ENCODE results near the gene HBA2. TPM values are rescaled to one million over a fixed set of nuclear protein-coding genes. Genes with fewer than 3 reads are reported as not detected.

Gene HBA2
- total and polyA plus RNA-seq, 2 of the 4 experiments (the other 2 are of a cell fraction): not detected

- Histone ChIP-seq H3K4me1 (ENCODE audit: control insufficient read depth, insufficient read depth, low read length) (no peaks in the 10 kb centered on the region; the same call in 1 of the 2 replicates), H2AK5ac (ENCODE audit: low read depth, low read length) (no peak within 1 kb of the TSS), H2AFZ (replicated peaks; ENCODE audit: low read length, poor library complexity) (peak within 1 kb of the TSS; percentile 51), H2BK15ac (ENCODE audit: low read depth, low read length) (no peak within 1 kb of the TSS), H3K4me3 (ENCODE audit: insufficient read depth, low read depth, low read length) (no peak within 1 kb of the TSS), H3K23ac (ENCODE audit: low read depth, low read length) (no peak within 1 kb of the TSS), H3K4ac (ENCODE audit: low read depth, low read length) (no peak within 1 kb of the TSS), H3K18ac (ENCODE audit: low read depth, low read length) (no peak within 1 kb of the TSS), H3K9me3 (ENCODE audit: control insufficient read depth, insufficient read depth, low read length) (no peaks in the 10 kb centered on the region; the same call in none of the 2 replicates), H2BK20ac (ENCODE audit: low read depth, low read length) (no peak within 1 kb of the TSS), H3K9ac (ENCODE audit: low read depth, low read length) (no peak within 1 kb of the TSS), H3K27me3 (ENCODE audit: control insufficient read depth, insufficient read depth, low read length) (peaks cover 60% of the 10 kb centered on the region), H3K4me2 (ENCODE audit: low read depth, low read length) (peak within 1 kb of the TSS; percentile 67), H3K14ac (replicated peaks; ENCODE audit: low read depth, low read length) (no peak within 1 kb of the TSS), H4K20me1 (ENCODE audit: insufficient read depth, low read length) (peaks cover 5% of the 10 kb centered on the region), H3K27ac (ENCODE audit: insufficient read depth, low read length) (no peak within 1 kb of the TSS), H3K56ac (ENCODE audit: extremely low read depth, insufficient read depth, low read length) (no peak within 1 kb of the TSS), H3K9me1 (ENCODE audit: insufficient read depth, low read length) (0 out of 2 replicates have a peak, but pooled peaks cover 4% of the 10 kb centered on the region), H2BK5ac (ENCODE audit: low read depth, low read length, poor library complexity, severe bottlenecking) (no peak within 1 kb of the TSS), H4K5ac (ENCODE audit: low read depth, low read length) (no peak within 1 kb of the TSS), H3K79me1 (ENCODE audit: low read depth in 1 of 2, low read length in 2 of 2) (no peaks in the 10 kb centered on the region), H2BK120ac (ENCODE audit: low read depth, low read length) (no peak within 1 kb of the TSS), H4K8ac (ENCODE audit: low read depth in 2 of 2, low read length in 2 of 2) (no peak within 1 kb of the TSS), H3K36me3 (ENCODE audit: control insufficient read depth, insufficient read depth, low read length) (no peaks in the 10 kb centered on the region), H4K91ac (ENCODE audit: insufficient read depth, low read depth, low read length) (no peak within 1 kb of the TSS), H2AK9ac (replicated peaks; ENCODE audit: low read depth, low read length, poor library complexity) (no peak within 1 kb of the TSS)
- in situ Hi-C loops (cut with MboI; ENCODE audit: low sequenced_read_pairs) (no loop called here), intact Hi-C loops (cut with micrococcal nuclease) (no loop called here), dilution Hi-C loops (cut with HindIII; ENCODE audit: low sequenced_read_pairs, unreplicated experiment) (no loop called here)
- ATAC-seq (ENCODE audit: low read depth) (no peak), DNase-seq (no peak)
- ChIA-PET POLR2A (ENCODE audit: unreplicated experiment) (interaction anchor here (0.6 kb wide), 1 partner anchor 9 kb away, joined by 12 read pairs; no protein-coding TSS in a partner anchor), CTCF (no interaction called here)
- 2% methylated on average over 28 of the region's 75 CpGs; no CpG with 5 or more reads in 1 of the 2 experiments for WGBS, 2 experiments (ENCODE audit: extremely low coverage in 2 of 2, insufficient read length in 1 of 2)
- no TSS peak for BruUV-seq (replicated peaks)
- TF ChIP-seq MXI1 (IDR thresholded peaks at IDR 0.05; ENCODE audit: borderline replicate concordance, low read depth, low read length) (no peak), RFX5 (IDR thresholded peaks at IDR 0.05; ENCODE audit: low read depth, low read length) (no peak), MAFK (IDR thresholded peaks at IDR 0.05; ENCODE audit: low read depth, low read length) (no peak), FOS (IDR thresholded peaks at IDR 0.05; ENCODE audit: low read depth, low read length) (no peak), CHD1 (IDR thresholded peaks at IDR 0.05; ENCODE audit: low read depth, low read length) (no peak), CEBPB (IDR thresholded peaks at IDR 0.05; ENCODE audit: low read depth, low read length) (no peak), BHLHE40 (IDR thresholded peaks at IDR 0.05; ENCODE audit: low read depth, low read length) (no peak), CTCF (conservative IDR thresholded peaks at IDR 0.05; ENCODE audit: low read depth, low read length) (no peak), POLR2A (IDR thresholded peaks at IDR 0.05; ENCODE audit: low read depth, low read length) (no peak), MAZ (IDR thresholded peaks at IDR 0.05; ENCODE audit: borderline replicate concordance, low read depth, low read length) (no peak), SMC3 (IDR thresholded peaks at IDR 0.05; ENCODE audit: low read depth, low read length) (no peak), RCOR1 (IDR thresholded peaks at IDR 0.05; ENCODE audit: insufficient replicate concordance, low read length) (no peak), RAD21 (IDR thresholded peaks at IDR 0.05; ENCODE audit: low read length) (no peak), NFE2L2 (IDR thresholded peaks at IDR 0.05; ENCODE audit: low read depth, low read length) (no peak), USF2 (IDR thresholded peaks at IDR 0.05; ENCODE audit: low read depth, low read length) (no peak)
Observed at GRCh38 chr16:165539-166374, 6.9 kb upstream of the HBA2 start, which contains the start of gene HBM. TSS of gene HBM (plus strand) at chr16:165978. CDS start at chr16:165998, 20 bp downstream.
